Body of pancreas (tissue), 4 donors: ENCODE data around the gene ADAMTS2.

ENCODE experiments used
- CTCF ChIP-seq, 7 experiments: fragments of 450-650 bp in 4 of 7; fragments of 200-600 bp in 3 of 7; sonication (generic) in 3 of 7; IDR thresholded peaks; one replicate each; pipeline ENCODE4 v1.5.1; 2016 to 2019; ENCODE audit warnings: antibody characterized with exemption in 7 of 7
- POLR2A ChIP-seq, 3 donors: fragments of 450-650 bp; IDR thresholded peaks; one replicate each; pipeline ENCODE4 v1.6.1; 2016; ENCODE audit warnings: antibody characterized with exemption in 3 of 3, mild to moderate bottlenecking in 2 of 3

- TF ChIP-seq CTCF (IDR thresholded peaks at IDR 0.05) (no peak), POLR2A (IDR thresholded peaks at IDR 0.05) (no peak)
Observed at GRCh38 chr5:179241764-179242370, 103.4 kb downstream of the ADAMTS2 start.
